ENCODE data around the gene ZC2HC1C.

- TF ChIP-seq CTCF (IDR thresholded peaks at IDR 0.05) = no peak
- TF ChIP-seq POLR2AphosphoS5 (IDR thresholded peaks at IDR 0.05) = no peak
- no peak for TF ChIP-seq POLR2A (IDR thresholded peaks at IDR 0.05)
- no peak for TF ChIP-seq EP300 (IDR thresholded peaks at IDR 0.05)
These were observed 46.8 kb upstream of the ZC2HC1C start for GRCh38 chr14:75022655-75023054.
